OCI-LY3 (cell line): ENCODE results near the gene B4GALT7.

Experiments
- H2AFZ ChIP-seq: fragments of 200-600, 300-600 bp; shearing (Covaris generic); 2 replicates; pipeline ENCODE4 v1.6.0; 2014; ENCODE audit warnings: antibody characterized with exemption, low read depth, low read length
- H3K27ac ChIP-seq: fragments of 200-600, 300-600 bp; sonication (generic); 2 replicates; pipeline ENCODE4 v1.5.1; 2014; ENCODE audit warnings: mild to moderate bottlenecking, low read length, moderate library complexity, mixed read lengths
- H3K27me3 ChIP-seq: fragments of 200-600, 300-600 bp; sonication (generic); 2 replicates; pipeline ENCODE4 v1.6.1; 2014; ENCODE audit warnings: low read depth, low read length, mixed read lengths
- H3K36me3 ChIP-seq: fragments of 200-600, 300-600 bp; sonication (generic); replicated peaks from 2 replicates; pipeline ENCODE3; 2014; ENCODE audit warnings: low read depth, low read length, mixed read lengths
- H3K4me1 ChIP-seq: fragments of 300-600, 200-600 bp; sonication (generic); 2 replicates; pipeline ENCODE4 v1.6.1; 2014; ENCODE audit warnings: low read length, mixed read lengths
- H3K4me2 ChIP-seq: fragments of 200-600, 300-600 bp; sonication (generic); 2 replicates; pipeline ENCODE4 v1.6.1; 2014; ENCODE audit warnings: low read length, mixed read lengths
- H3K4me3 ChIP-seq: fragments of 300-600, 200-600 bp; sonication (generic); 2 replicates; pipeline ENCODE4 v1.5.1; 2014; ENCODE audit warnings: antibody characterized with exemption, mild to moderate bottlenecking, low read length, moderate library complexity
- H3K79me2 ChIP-seq: fragments of 300-600, 200-600 bp; shearing (Covaris generic); 2 replicates; pipeline ENCODE4 v1.6.1; 2014; ENCODE audit warnings: mild to moderate bottlenecking, low read length, mixed read lengths
- H3K9ac ChIP-seq: fragments of 300-600, 200-600 bp; shearing (Covaris generic); 2 replicates; pipeline ENCODE4 v1.6.0; 2014; ENCODE audit warnings: mild to moderate bottlenecking, low read length, moderate library complexity
- H3K9me3 ChIP-seq: fragments of 200-600, 300-600 bp; shearing (Covaris generic); 2 replicates; pipeline ENCODE4 v1.6.1; 2014; ENCODE audit warnings: low read length, mixed read lengths; ENCODE audit not compliant: insufficient read depth
- H4K20me1 ChIP-seq: fragments of 200-600, 300-600 bp; sonication (generic); 2 replicates; pipeline ENCODE4 v1.6.1; 2016; ENCODE audit warnings: low read length, mixed read lengths; ENCODE audit not compliant: insufficient read depth
- EZH2phosphoT487 ChIP-seq: fragments of 200-600 bp; shearing (Covaris generic); IDR thresholded peaks from 2 replicates; pipeline ENCODE4 v1.6.1; 2018; ENCODE audit warnings: antibody characterized with exemption, mixed run types, low read depth
- TF ChIP-seq, protein P1 (sequence below): fragments of 200-600, 300-600 bp; sonication (generic); IDR thresholded peaks from 2 replicates; pipeline ENCODE4 v1.5.1; 2014; ENCODE audit warnings: antibody characterized with exemption, low read length, low read depth

B4GALT7 gene

DNA sequence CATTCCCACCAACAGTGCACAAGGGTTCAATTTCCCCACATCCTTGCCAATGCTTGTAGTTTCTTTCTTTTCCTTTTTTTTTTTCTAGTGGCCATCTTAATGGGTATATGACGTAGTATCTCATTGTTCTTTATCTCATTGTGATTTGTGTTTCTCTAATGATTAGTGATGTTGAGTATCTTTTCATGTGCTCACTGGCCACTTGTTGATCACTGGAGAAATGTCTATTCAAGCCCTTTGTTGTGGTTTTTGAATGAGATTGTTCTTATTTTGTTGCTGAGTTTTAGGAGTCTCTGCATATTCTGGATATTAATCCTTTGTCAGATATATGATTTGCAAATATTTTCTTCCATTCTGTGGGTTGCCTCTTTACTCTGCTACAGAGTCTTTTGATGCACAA, 9.5 kb upstream of the B4GALT7 start:
- Histone ChIP-seq H3K9me3 (no peaks in the 10 kb centered on the region), H3K4me2 (no peak overlapping the region), H3K79me2 (peaks cover 26% of the 10 kb centered on the region), H3K36me3 (peaks cover 23% of the 10 kb centered on the region), H4K20me1 (no peaks in the 10 kb centered on the region), H3K4me3 (no peak overlapping the region), H2AFZ (no peak overlapping the region), H3K9ac (no peak overlapping the region), H3K4me1 (peaks cover 14% of the 10 kb centered on the region), H3K27me3 (peaks cover 3% of the 10 kb centered on the region; the same call in 1 of the 2 replicates), H3K27ac (no peak overlapping the region)
- TF ChIP-seq, protein P1, sequence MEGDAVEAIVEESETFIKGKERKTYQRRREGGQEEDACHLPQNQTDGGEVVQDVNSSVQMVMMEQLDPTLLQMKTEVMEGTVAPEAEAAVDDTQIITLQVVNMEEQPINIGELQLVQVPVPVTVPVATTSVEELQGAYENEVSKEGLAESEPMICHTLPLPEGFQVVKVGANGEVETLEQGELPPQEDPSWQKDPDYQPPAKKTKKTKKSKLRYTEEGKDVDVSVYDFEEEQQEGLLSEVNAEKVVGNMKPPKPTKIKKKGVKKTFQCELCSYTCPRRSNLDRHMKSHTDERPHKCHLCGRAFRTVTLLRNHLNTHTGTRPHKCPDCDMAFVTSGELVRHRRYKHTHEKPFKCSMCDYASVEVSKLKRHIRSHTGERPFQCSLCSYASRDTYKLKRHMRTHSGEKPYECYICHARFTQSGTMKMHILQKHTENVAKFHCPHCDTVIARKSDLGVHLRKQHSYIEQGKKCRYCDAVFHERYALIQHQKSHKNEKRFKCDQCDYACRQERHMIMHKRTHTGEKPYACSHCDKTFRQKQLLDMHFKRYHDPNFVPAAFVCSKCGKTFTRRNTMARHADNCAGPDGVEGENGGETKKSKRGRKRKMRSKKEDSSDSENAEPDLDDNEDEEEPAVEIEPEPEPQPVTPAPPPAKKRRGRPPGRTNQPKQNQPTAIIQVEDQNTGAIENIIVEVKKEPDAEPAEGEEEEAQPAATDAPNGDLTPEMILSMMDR = no peak
- no peak for TF ChIP-seq EZH2phosphoT487

DNA sequence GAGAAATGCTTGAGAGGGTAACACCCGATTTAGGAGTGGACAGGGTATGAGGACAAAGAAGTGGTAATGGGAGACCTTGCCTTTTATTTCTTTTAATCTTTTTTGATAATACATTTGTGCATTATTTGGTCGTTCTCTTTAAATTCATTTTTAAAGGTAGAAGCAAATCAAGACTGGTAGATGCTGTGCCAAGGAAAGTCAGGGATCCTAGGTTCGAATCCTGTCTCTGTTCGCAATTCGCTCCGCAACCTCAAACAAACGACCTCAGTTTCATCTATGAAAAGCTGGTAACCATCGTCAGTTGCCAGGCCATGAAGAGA, 8.3 kb upstream of the B4GALT7 start:
- no peak overlapping the region for H3K27ac ChIP-seq
- TF ChIP-seq, protein P1 = no peak
- no peak for TF ChIP-seq EZH2phosphoT487

DNA sequence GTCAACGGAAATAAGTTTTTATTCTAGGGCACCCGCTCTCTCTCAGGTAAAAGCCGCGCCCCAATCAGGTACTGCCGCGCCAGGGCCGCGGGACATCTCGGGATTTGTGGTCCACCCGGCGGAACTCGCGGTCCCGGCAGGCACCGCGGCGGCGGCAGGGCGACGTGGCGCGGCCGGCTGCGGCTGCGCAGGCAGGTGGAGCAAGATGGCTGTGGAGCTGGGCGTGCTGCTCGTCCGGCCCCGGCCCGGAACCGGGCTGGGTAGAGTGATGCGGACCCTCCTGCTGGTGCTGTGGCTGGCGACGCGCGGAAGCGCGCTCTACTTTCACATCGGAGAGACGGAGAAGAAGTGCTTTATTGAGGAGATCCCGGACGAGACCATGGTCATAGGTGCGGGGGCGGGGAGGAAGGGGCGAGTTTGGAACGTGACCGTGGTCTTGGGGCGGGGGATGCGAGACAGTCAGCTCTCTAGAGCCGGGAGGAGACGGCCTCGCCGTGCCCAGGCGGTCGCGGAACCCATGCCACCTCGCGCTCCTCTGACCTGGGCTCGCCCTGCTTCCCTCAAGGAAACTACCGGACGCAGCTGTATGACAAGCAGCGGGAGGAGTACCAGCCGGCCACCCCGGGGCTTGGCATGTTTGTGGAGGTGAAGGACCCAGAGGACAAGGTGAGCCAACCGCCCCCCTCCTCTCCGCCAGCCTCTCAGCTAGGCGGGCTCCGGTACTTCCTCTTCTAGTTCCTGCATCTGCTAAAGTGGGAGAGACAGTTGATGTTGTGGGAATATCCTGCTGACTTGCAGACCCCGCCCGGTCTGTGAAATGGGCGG, 7.7 kb upstream of the B4GALT7 start, which contains the start of gene TMED9:
TSS of gene TMED9 (plus strand) at position 194 of the 825 bp plus-strand sequence. CDS start at position 206, 12 bp downstream.
- peaks cover 14% of the 10 kb centered on the region for H3K4me1 ChIP-seq
- no peaks in the 10 kb centered on the region for H3K9me3 ChIP-seq
- H3K4me2 ChIP-seq = peak within 1 kb of the TSS; percentile 78
- H3K36me3 ChIP-seq = peaks cover 38% of the 10 kb centered on the region
- H4K20me1 ChIP-seq = no peaks in the 10 kb centered on the region
- peak within 1 kb of the TSS; percentile 99 for H3K4me3 ChIP-seq
- H3K79me2 ChIP-seq = peaks cover 26% of the 10 kb centered on the region
- no peak for TF ChIP-seq EZH2phosphoT487
- TF ChIP-seq, protein P1 = no peak
- peak within 1 kb of the TSS; percentile 100 for H2AFZ ChIP-seq
- H3K9ac ChIP-seq = peak within 1 kb of the TSS; percentile 99
- peak within 1 kb of the TSS; percentile 80 for H3K27ac ChIP-seq
- no peaks in the 10 kb centered on the region for H3K27me3 ChIP-seq

More for the DNA sequence above, 8.3 kb upstream of the B4GALT7 start:
- H3K4me3 ChIP-seq = peak overlapping the region; percentile 99
- no peaks in the 10 kb centered on the region for H3K9me3 ChIP-seq
- peaks cover 14% of the 10 kb centered on the region for H3K4me1 ChIP-seq
- no peaks in the 10 kb centered on the region for H4K20me1 ChIP-seq
- H2AFZ ChIP-seq = peak overlapping the region; percentile 100
- peak overlapping the region; percentile 78 for H3K4me2 ChIP-seq
- H3K36me3 ChIP-seq = peaks cover 35% of the 10 kb centered on the region
- H3K79me2 ChIP-seq = peaks cover 26% of the 10 kb centered on the region
- peak overlapping the region; percentile 99 for H3K9ac ChIP-seq
- no peaks in the 10 kb centered on the region for H3K27me3 ChIP-seq

DNA sequence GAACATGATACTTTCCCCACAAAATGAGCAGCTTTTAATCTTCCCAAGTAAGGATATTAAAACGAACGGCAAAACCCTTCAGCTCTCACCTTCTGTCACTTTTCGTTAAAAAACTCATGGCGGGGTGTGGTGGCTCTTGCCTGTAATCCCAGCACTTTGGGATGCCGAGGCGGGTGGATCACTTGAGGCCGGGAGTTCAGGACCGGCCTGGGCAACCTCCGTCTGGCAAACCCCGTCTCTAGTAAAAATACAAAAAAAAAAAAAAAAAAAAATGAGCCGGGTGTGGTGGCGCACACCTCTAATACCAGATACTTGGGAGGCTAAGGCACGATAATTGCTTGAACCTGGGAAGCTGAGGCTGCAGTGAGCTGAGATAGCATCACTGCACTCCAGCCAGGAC, 7.0 kb upstream of the B4GALT7 start:
- Histone ChIP-seq H3K9ac (peak overlapping the region; percentile 99), H3K27ac (peak overlapping the region; percentile 80), H3K79me2 (peaks cover 26% of the 10 kb centered on the region), H3K4me1 (peaks cover 14% of the 10 kb centered on the region), H3K4me3 (peak overlapping the region; percentile 99), H3K27me3 (no peaks in the 10 kb centered on the region), H2AFZ (no peak overlapping the region), H3K9me3 (no peaks in the 10 kb centered on the region), H4K20me1 (no peaks in the 10 kb centered on the region), H3K4me2 (peak overlapping the region; percentile 73), H3K36me3 (peaks cover 38% of the 10 kb centered on the region)
- no peak for TF ChIP-seq EZH2phosphoT487
- TF ChIP-seq, protein P1 = no peak
